GM23338 (cell line): Measurements from ENCODE around the gene TMEM39A. TPM values are rescaled to one million over a fixed set of nuclear protein-coding genes. Genes with fewer than 3 reads are reported as not detected.

Source experiments
- ATAC-seq: fragments of 200-7000 bp; cut with Tn5 transposase; 3 replicates; pipeline ENCODE4 v1.9.1; 2020
- DNase-seq: peaks from one replicate; pipeline ENCODE4 v3.0.0-alpha.2; 2015; ENCODE audit warnings: low spot score
- H2AFZ ChIP-seq: fragments of 200-600 bp; sonication (generic); 2 replicates; pipeline ENCODE4 v1.8.0; 2016; ENCODE audit warnings: antibody characterized with exemption, mild to moderate bottlenecking, moderate library complexity
- H3F3A ChIP-seq: fragments of 200-600 bp; sonication (generic); replicated peaks from 2 replicates; pipeline ENCODE4 v1.8.0; 2017; ENCODE audit warnings: antibody characterized with exemption, mixed run types, low read depth
- H3K27ac ChIP-seq: fragments of 200-600 bp; sonication (generic); 2 replicates; pipeline ENCODE4 v1.6.1; 2016; ENCODE audit warnings: low read depth
- H3K27me3 ChIP-seq: fragments of 200-600 bp; sonication (generic); 2 replicates; pipeline ENCODE4 v1.8.0; 2016; ENCODE audit warnings: mild to moderate bottlenecking, mixed run types, moderate library complexity; ENCODE audit not compliant: insufficient read depth
- H3K36me3 ChIP-seq: fragments of 200-600 bp; sonication (generic); 2 replicates; pipeline ENCODE4 v1.8.0; 2016; ENCODE audit warnings: mild to moderate bottlenecking; ENCODE audit not compliant: insufficient read depth
- H3K4me1 ChIP-seq: fragments of 200-600 bp; sonication (generic); 2 replicates; pipeline ENCODE4 v1.8.0; 2016; ENCODE audit warnings: mild to moderate bottlenecking, moderate library complexity; ENCODE audit not compliant: insufficient read depth
- H3K4me2 ChIP-seq: fragments of 200-600 bp; sonication (generic); 2 replicates; pipeline ENCODE4 v1.7.1; 2017; ENCODE audit warnings: mixed run types
- H3K4me3 ChIP-seq: fragments of 200-600 bp; sonication (generic); 2 replicates; pipeline ENCODE4 v1.6.1; 2016; ENCODE audit warnings: mixed run types
- H3K79me2 ChIP-seq: fragments of 200-600 bp; sonication (generic); replicated peaks from 2 replicates; pipeline ENCODE4 v1.8.0; 2017; ENCODE audit warnings: mild to moderate bottlenecking; ENCODE audit not compliant: insufficient read depth
- H3K9me2 ChIP-seq: fragments of 200-600 bp; sonication (generic); 2 replicates; pipeline ENCODE4 v1.8.0; 2017; ENCODE audit not compliant: insufficient read depth
- H4K20me1 ChIP-seq: fragments of 200-600 bp; sonication (generic); replicated peaks from 2 replicates; pipeline ENCODE4 v1.8.0; 2017; ENCODE audit warnings: mild to moderate bottlenecking; ENCODE audit not compliant: insufficient read depth
- H3K27ac Mint-ChIP-seq: 2 replicates; pipeline ENCODE4 v1.8.0; 2020; ENCODE audit warnings: inconsistent platforms, mild to moderate bottlenecking, moderate library complexity, mixed read lengths
- H3K27me3 Mint-ChIP-seq: 3 replicates; pipeline ENCODE4 v1.8.0; 2022; ENCODE audit warnings: low read depth, mild to moderate bottlenecking, moderate library complexity, mixed read lengths, inconsistent platforms; ENCODE audit not compliant: insufficient read depth, poor library complexity
- H3K36me3 Mint-ChIP-seq: 3 replicates; pipeline ENCODE4 v1.8.0; 2021; ENCODE audit warnings: low read depth, mild to moderate bottlenecking, inconsistent platforms, moderate library complexity, mixed read lengths
- H3K4me1 Mint-ChIP-seq: 3 replicates; pipeline ENCODE4 v1.8.0; 2020; ENCODE audit warnings: mild to moderate bottlenecking, inconsistent platforms, mixed read lengths
- H3K4me3 Mint-ChIP-seq: 3 replicates; pipeline ENCODE4 v1.8.0; 2021; ENCODE audit warnings: moderate library complexity, mild to moderate bottlenecking, inconsistent platforms, mixed read lengths
- H3K9me3 Mint-ChIP-seq: 3 replicates; pipeline ENCODE4 v1.8.0; 2020; ENCODE audit warnings: moderate library complexity, mild to moderate bottlenecking, inconsistent platforms, mixed read lengths
- CREB1 ChIP-seq: fragments of 250-450 bp; sonication (Bioruptor Pico); IDR thresholded peaks from 2 replicates; pipeline ENCODE4 v1.5.0; 2020; ENCODE audit warnings: low read depth, mild to moderate bottlenecking, moderate library complexity
- CTCF ChIP-seq, 2 experiments: fragments of 200-600 bp in 1 of 2; sonication (generic) in 1 of 2; conservative IDR thresholded peaks; 2 replicates each; pipeline versions ENCODE4 v1.5.1 to v1.6.1; 2016 to 2017; ENCODE audit warnings: antibody characterized with exemption in 2 of 2, low read depth in 2 of 2, mild to moderate bottlenecking in 2 of 2, moderate library complexity in 1 of 2
- EZH2 ChIP-seq: fragments of 200-600 bp; sonication (generic); IDR thresholded peaks from one replicate; pipeline ENCODE4 v1.8.0; 2017; ENCODE audit warnings: antibody characterized with exemption, mild to moderate bottlenecking, low read depth; ENCODE audit not compliant: unreplicated experiment
- EZH2phosphoT487 ChIP-seq: fragments of 200-600 bp; sonication (generic); IDR thresholded peaks from one replicate; pipeline ENCODE4 v1.8.1; 2018; ENCODE audit warnings: antibody characterized with exemption; ENCODE audit not compliant: unreplicated experiment
- JUNB ChIP-seq: IDR thresholded peaks from one replicate; pipeline ENCODE4 v1.6.1; 2016; ENCODE audit warnings: antibody characterized with exemption; ENCODE audit not compliant: unreplicated experiment
- NANOG ChIP-seq: IDR thresholded peaks from 2 replicates; pipeline ENCODE4 v1.6.1; 2016; ENCODE audit warnings: antibody characterized with exemption, borderline replicate concordance
- POLR2AphosphoS5 ChIP-seq: IDR thresholded peaks from 2 replicates; pipeline ENCODE4 v1.6.1; 2016; ENCODE audit warnings: antibody characterized with exemption, low read depth
- STAT1 ChIP-seq: IDR thresholded peaks from one replicate; pipeline ENCODE4 v1.6.1; 2016; ENCODE audit warnings: antibody characterized with exemption; ENCODE audit not compliant: unreplicated experiment
- ZNF114 ChIP-seq: fragments of 250-450 bp; sonication (Bioruptor Pico); IDR thresholded peaks from 2 replicates; pipeline ENCODE4 v1.5.0; 2020; ENCODE audit warnings: mild to moderate bottlenecking, moderate library complexity
- polyA plus RNA-seq: library from polyadenylated mRNA; unstranded; fragments of >200 nt; fragmentation: Nextera tagmentation; extraction: Ambion mirVana; gene quantifications from 2 replicates; pipeline ENCODE4 v1.2.1, GENCODE V29; 2016
- total RNA-seq: library from RNA; depleted of rRNA; stranded (reverse); fragments of >200 nt; shearing (Covaris generic); gene quantifications from 2 replicates; pipeline ENCODE4 v1.2.3, GENCODE V29; 2014
- TF ChIP-seq, protein P1 (sequence below): fragments of 250-450 bp; sonication (Bioruptor Pico); IDR thresholded peaks from 2 replicates; pipeline ENCODE4 v1.5.0; 2020; ENCODE audit warnings: mild to moderate bottlenecking, moderate library complexity

Gene TMEM39A
- total and polyA plus RNA-seq, 2 experiments from 2014 or later, result 12.9 to 51.6 TPM

- TF ChIP-seq EZH2, result no peak
- TF ChIP-seq NANOG, result no peak
- TF ChIP-seq, protein P1, sequence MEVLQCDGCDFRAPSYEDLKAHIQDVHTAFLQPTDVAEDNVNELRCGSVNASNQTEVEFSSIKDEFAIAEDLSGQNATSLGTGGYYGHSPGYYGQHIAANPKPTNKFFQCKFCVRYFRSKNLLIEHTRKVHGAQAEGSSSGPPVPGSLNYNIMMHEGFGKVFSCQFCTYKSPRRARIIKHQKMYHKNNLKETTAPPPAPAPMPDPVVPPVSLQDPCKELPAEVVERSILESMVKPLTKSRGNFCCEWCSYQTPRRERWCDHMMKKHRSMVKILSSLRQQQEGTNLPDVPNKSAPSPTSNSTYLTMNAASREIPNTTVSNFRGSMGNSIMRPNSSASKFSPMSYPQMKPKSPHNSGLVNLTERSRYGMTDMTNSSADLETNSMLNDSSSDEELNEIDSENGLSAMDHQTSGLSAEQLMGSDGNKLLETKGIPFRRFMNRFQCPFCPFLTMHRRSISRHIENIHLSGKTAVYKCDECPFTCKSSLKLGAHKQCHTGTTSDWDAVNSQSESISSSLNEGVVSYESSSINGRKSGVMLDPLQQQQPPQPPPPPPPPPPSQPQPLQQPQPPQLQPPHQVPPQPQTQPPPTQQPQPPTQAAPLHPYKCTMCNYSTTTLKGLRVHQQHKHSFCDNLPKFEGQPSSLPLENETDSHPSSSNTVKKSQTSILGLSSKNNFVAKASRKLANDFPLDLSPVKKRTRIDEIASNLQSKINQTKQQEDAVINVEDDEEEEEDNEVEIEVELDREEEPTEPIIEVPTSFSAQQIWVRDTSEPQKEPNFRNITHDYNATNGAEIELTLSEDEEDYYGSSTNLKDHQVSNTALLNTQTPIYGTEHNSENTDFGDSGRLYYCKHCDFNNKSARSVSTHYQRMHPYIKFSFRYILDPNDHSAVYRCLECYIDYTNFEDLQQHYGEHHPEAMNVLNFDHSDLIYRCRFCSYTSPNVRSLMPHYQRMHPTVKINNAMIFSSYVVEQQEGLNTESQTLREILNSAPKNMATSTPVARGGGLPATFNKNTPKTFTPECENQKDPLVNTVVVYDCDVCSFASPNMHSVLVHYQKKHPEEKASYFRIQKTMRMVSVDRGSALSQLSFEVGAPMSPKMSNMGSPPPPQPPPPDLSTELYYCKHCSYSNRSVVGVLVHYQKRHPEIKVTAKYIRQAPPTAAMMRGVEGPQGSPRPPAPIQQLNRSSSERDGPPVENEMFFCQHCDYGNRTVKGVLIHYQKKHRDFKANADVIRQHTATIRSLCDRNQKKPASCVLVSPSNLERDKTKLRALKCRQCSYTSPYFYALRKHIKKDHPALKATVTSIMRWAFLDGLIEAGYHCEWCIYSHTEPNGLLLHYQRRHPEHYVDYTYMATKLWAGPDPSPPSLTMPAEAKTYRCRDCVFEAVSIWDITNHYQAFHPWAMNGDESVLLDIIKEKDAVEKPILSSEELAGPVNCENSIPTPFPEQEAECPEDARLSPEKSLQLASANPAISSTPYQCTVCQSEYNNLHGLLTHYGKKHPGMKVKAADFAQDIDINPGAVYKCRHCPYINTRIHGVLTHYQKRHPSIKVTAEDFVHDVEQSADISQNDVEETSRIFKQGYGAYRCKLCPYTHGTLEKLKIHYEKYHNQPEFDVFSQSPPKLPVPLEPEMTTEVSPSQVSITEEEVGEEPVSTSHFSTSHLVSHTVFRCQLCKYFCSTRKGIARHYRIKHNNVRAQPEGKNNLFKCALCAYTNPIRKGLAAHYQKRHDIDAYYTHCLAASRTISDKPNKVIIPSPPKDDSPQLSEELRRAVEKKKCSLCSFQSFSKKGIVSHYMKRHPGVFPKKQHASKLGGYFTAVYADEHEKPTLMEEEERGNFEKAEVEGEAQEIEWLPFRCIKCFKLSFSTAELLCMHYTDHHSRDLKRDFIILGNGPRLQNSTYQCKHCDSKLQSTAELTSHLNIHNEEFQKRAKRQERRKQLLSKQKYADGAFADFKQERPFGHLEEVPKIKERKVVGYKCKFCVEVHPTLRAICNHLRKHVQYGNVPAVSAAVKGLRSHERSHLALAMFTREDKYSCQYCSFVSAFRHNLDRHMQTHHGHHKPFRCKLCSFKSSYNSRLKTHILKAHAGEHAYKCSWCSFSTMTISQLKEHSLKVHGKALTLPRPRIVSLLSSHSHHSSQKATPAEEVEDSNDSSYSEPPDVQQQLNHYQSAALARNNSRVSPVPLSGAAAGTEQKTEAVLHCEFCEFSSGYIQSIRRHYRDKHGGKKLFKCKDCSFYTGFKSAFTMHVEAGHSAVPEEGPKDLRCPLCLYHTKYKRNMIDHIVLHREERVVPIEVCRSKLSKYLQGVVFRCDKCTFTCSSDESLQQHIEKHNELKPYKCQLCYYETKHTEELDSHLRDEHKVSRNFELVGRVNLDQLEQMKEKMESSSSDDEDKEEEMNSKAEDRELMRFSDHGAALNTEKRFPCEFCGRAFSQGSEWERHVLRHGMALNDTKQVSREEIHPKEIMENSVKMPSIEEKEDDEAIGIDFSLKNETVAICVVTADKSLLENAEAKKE (CRISPR knock-in tag), result no peak
Measured at GRCh38 chr3:119418641-119419040, 44.8 kb downstream of the TMEM39A start (continued).

GRCh38 chr3:119417771-119418512, 45.5 kb downstream of the TMEM39A start:
- no peak for ATAC-seq
- no peak for TF ChIP-seq ZNF114 (CRISPR knock-in tag)
- no peak for TF ChIP-seq CTCF (conservative IDR thresholded peaks at IDR 0.05; ENCODE audit: low read depth in 2 of 2)
- TF ChIP-seq EZH2phosphoT487, result no peak
- no peak for TF ChIP-seq POLR2AphosphoS5
- no peak for TF ChIP-seq CREB1 (CRISPR knock-in tag)
- TF ChIP-seq STAT1, result no peak
- no peak for TF ChIP-seq JUNB

More at GRCh38 chr3:119417771-119418512, 45.5 kb downstream of the TMEM39A start:
- H3F3A ChIP-seq, result no peaks in the 10 kb centered on the region
- no peak overlapping the region for H3K27ac ChIP-seq
- no peaks in the 10 kb centered on the region; the same call in 2 of the 3 replicates for H3K4me1 Mint-ChIP-seq
- H3K27ac Mint-ChIP-seq, result no peak overlapping the region
- no peak overlapping the region for H3K4me2 ChIP-seq
- no peak overlapping the region for H2AFZ ChIP-seq
- no peaks in the 10 kb centered on the region for H3K9me2 ChIP-seq
- H3K36me3 Mint-ChIP-seq, result peaks cover 3% of the 10 kb centered on the region; the same call in 2 of the 3 replicates
- no peak overlapping the region for H3K4me3 ChIP-seq
- no peak for DNase-seq
- no peaks in the 10 kb centered on the region for H3K36me3 ChIP-seq
- no peaks in the 10 kb centered on the region for H3K27me3 ChIP-seq
- H3K9me3 Mint-ChIP-seq, result no peaks in the 10 kb centered on the region
- peaks cover 1% of the 10 kb centered on the region for H3K27me3 Mint-ChIP-seq
- no peaks in the 10 kb centered on the region for H4K20me1 ChIP-seq
- H3K4me3 Mint-ChIP-seq, result no peak overlapping the region
- H3K79me2 ChIP-seq, result no peaks in the 10 kb centered on the region
- no peaks in the 10 kb centered on the region for H3K4me1 ChIP-seq
